Lower lobe of right lung (tissue), 2 donors: ENCODE data around the gene HAPLN2. TPM values are rescaled to one million over a fixed set of nuclear protein-coding genes. Genes with fewer than 3 reads are reported as not detected.
A peak's percentile ranks its signal among the peaks of the same experiment; 100 is the strongest.
"Not testable (repeated sequence)": the region's sequence is repeated elsewhere in the genome, so short reads cannot be mapped to it uniquely, and the experiment has no call there.

ENCODE experiments used
- ATAC-seq, 2 donors: fragments of 200-7000 bp; cut with Tn5 transposase; one replicate each; pipeline ENCODE4 v1.9.1; 2020 to 2022; ENCODE audit warnings: mild to moderate bottlenecking in 2 of 2, moderate library complexity in 2 of 2
- DNase-seq: peaks from one replicate; pipeline ENCODE4 v3.0.0-alpha.2; 2020
- H3K27ac ChIP-seq: fragments of 200-600 bp; one replicate; pipeline ENCODE4 v1.8.0; 2022
- H3K27me3 ChIP-seq: fragments of 200-600 bp; one replicate; pipeline ENCODE4 v1.8.0; 2022; ENCODE audit warnings: low read depth
- H3K36me3 ChIP-seq: fragments of 200-600 bp; one replicate; pipeline ENCODE4 v1.8.0; 2022; ENCODE audit warnings: mild to moderate bottlenecking
- H3K4me1 ChIP-seq: fragments of 200-600 bp; one replicate; pipeline ENCODE4 v1.8.0; 2022
- H3K4me3 ChIP-seq: fragments of 200-600 bp; one replicate; pipeline ENCODE4 v1.8.0; 2022; ENCODE audit warnings: mild to moderate bottlenecking
- H3K9me3 ChIP-seq: fragments of 200-600 bp; one replicate; pipeline ENCODE4 v1.8.0; 2022
- CTCF ChIP-seq: fragments of 200-600 bp; IDR thresholded peaks from one replicate; pipeline ENCODE4 v1.8.0; 2022; ENCODE audit warnings: antibody characterized with exemption, mild to moderate bottlenecking
- intact Hi-C: fragments of 100-400 bp; cut with DNase I; formaldehyde crosslinking; loops from one replicate; pipeline ENCODE4 v1.11.0; 2022
- total RNA-seq: library from RNA; stranded (reverse); fragmentation: NEBNext Ultra II Directional; extraction: Animal tissue kit (Norgen Biotek cat#: 25700); gene quantifications from one replicate; pipeline ENCODE4 v1.2.1, GENCODE V29; 2021
- donor health status: DM: no; HTN: yes; CAD: no; lungs with severe emphysema.

Gene HAPLN2
- total RNA-seq, 1 donor from 2014 or later = 0.21 TPM

- H3K36me3 ChIP-seq = no peaks in the 10 kb centered on the region
- no peak overlapping the region for H3K27ac ChIP-seq
- TF ChIP-seq CTCF = no peak
- DNase-seq (no peak), ATAC-seq (peak; percentile 7 to 25)
- H3K9me3 ChIP-seq = no peaks in the 10 kb centered on the region
- intact Hi-C loops = no loop called here
- peaks cover 78% of the 10 kb centered on the region for H3K27me3 ChIP-seq
- peaks cover 26% of the 10 kb centered on the region for H3K4me1 ChIP-seq
- H3K4me3 ChIP-seq = peak overlapping the region; percentile 50
Measured at GRCh38 chr1:156624814-156625435, 5.7 kb downstream of the HAPLN2 start.

- Histone ChIP-seq H3K4me3 (peak overlapping the region; percentile 50), H3K36me3 (no peaks in the 10 kb centered on the region), H3K4me1 (peaks cover 26% of the 10 kb centered on the region), H3K27me3 (peaks cover 78% of the 10 kb centered on the region), H3K9me3 (no peaks in the 10 kb centered on the region), H3K27ac (no peak overlapping the region)
- ATAC-seq (peak; percentile 72 to 75), DNase-seq (peak; percentile 66)
- intact Hi-C loops = no loop called here
- TF ChIP-seq CTCF = peak; percentile 81
Measured at GRCh38 chr1:156625436-156626078, 6.3 kb downstream of the HAPLN2 start.

DNA sequence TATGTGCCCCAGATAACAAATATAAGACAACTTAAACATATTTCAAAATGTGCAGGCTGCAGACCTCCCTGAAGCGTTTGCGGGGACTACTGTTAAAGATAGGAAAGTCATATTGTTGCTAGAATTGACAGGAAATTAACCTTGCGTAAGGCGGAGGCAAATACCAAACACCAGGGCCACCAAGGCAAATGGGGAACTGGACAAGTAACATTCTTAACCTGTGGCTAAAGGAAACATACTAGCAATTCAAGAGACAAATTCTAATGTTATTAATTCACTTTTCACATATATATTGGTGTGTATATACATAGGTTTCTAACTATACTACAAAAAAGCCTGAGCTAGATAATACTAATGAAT is 6.8 kb downstream of the HAPLN2 start:
- DNase-seq = no peak
- H3K4me1 ChIP-seq = peaks cover 26% of the 10 kb centered on the region
- intact Hi-C loops = no loop called here
- peak overlapping the region; percentile 50 for H3K4me3 ChIP-seq
- no peaks in the 10 kb centered on the region for H3K36me3 ChIP-seq
- no peak overlapping the region for H3K27ac ChIP-seq
- TF ChIP-seq CTCF = no peak
- no peaks in the 10 kb centered on the region for H3K9me3 ChIP-seq
- peaks cover 83% of the 10 kb centered on the region for H3K27me3 ChIP-seq
- ATAC-seq = no peak

DNA sequence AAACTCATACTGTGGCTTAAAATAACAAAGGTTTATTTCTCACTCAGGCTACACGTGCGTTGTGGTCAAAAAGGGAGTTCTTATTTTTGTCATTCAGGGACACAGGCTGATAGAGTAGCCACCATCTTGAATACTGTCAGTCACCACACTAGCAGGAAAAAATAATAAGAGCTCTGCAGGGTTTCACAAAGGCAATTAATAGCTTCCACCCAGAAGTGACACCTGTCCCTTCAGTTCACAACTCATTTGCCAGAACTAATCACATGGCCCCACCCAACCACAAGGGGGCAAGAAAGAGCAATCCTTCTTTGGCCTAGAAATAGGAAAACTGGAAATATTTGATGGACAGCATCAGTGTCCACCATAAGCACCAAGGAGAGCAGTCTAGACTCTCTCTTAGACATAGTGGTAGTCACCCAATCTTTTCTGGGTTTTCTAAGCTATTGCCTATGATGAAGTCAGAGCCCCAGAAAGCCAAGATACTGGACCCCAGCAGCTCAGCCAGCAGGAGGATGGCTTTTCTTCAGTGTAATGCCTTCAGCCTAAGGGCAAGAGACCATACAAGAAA is 8.2 kb downstream of the HAPLN2 start:
- Histone ChIP-seq H3K27me3 (peaks cover 89% of the 10 kb centered on the region), H3K27ac (no peak overlapping the region), H3K4me1 (peaks cover 26% of the 10 kb centered on the region), H3K36me3 (no peaks in the 10 kb centered on the region), H3K9me3 (no peaks in the 10 kb centered on the region), H3K4me3 (no peak overlapping the region)
- ATAC-seq = peak; percentile 22 to 27
- intact Hi-C loops = no loop called here
- TF ChIP-seq CTCF = peak; percentile 67
- no peak for DNase-seq

DNA sequence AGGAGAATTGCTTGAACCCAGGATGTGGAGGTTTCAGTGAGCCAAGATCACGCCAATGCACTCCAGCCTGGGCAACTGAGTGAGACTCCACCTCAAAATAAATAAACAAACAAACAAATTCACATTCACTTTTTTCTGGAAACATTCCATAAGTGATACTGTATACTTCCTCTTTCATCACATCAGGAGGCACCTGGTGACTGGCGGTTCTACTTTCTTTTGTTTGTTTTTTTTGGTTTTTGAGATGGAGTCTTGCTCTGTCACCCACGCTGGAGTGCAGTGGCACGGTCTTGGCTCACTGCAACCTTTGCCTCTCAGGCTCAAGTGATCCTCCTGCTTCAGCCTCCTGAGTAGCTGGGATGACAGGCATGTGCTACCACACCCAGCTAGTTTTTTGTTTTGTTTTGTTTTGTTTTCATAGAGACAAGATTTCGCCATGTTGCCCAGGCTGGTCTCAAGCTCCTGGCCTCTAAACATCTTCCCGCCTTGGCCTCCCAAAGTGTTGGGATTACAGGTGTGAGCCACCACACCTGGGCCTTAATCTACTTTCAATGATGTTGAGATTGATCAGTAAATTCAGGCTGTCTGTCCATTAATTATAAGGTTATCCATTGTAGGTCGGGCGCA is 10.7 kb downstream of the HAPLN2 start:
- Histone ChIP-seq H3K27ac (no peak overlapping the region), H3K9me3 (no peaks in the 10 kb centered on the region), H3K4me3 (no peak overlapping the region), H3K27me3 (peaks cover 84% of the 10 kb centered on the region), H3K4me1 (peaks cover 12% of the 10 kb centered on the region), H3K36me3 (no peaks in the 10 kb centered on the region)
- DNase-seq (no peak), ATAC-seq (no peak)
- intact Hi-C loops = no loop called here
- no peak for TF ChIP-seq CTCF

- H3K9me3 ChIP-seq, H3K4me3 ChIP-seq, H3K36me3 ChIP-seq, H3K27ac ChIP-seq, H3K4me1 ChIP-seq, ATAC-seq, intact Hi-C loops, DNase-seq: not testable (repeated sequence)
- peaks cover 75% of the 10 kb centered on the region for H3K27me3 ChIP-seq
Measured at GRCh38 chr1:156631152-156631551, 11.9 kb downstream of the HAPLN2 start.
